HG03095 (cell line): Measurements from ENCODE around the gene SPART.

ENCODE experiments used
- ATAC-seq: cut with Tn5 transposase; IDR thresholded peaks from one replicate; pipeline ENCODE4 v1.9.1; 2021; ENCODE audit warnings: moderate library complexity; ENCODE audit not compliant: unreplicated experiment

The SPART gene

GRCh38 chr13:36258831-36259230 is 87.4 kb downstream of the SPART start:
- ATAC-seq: no peak
